HepG2 (cell line): ENCODE data around the gene MLH1. TPM values are rescaled to one million over a fixed set of nuclear protein-coding genes. Genes with fewer than 3 reads are reported as not detected.

ENCODE experiments used
- ATF5 ChIP-seq: sonication (generic); formaldehyde crosslinking; IDR thresholded peaks from 2 replicates; pipeline ENCODE4 v1.4.0; 2020; ENCODE audit warnings: mild to moderate bottlenecking, low read depth, missing genetic modification reagents
- BRCA1 ChIP-seq: sonication (generic); formaldehyde crosslinking; IDR thresholded peaks from 2 replicates; pipeline ENCODE4 v1.4.0; 2020; ENCODE audit warnings: missing genetic modification reagents
- IRF1 ChIP-seq: sonication (generic); formaldehyde crosslinking; IDR thresholded peaks from 2 replicates; pipeline ENCODE4 v1.4.0; 2020; ENCODE audit warnings: low read depth, mild to moderate bottlenecking, missing genetic modification reagents
- NFKB2 ChIP-seq: sonication (generic); formaldehyde crosslinking; IDR thresholded peaks from 2 replicates; pipeline ENCODE4 v1.4.0; 2020; ENCODE audit warnings: missing genetic modification reagents, borderline replicate concordance
- PAX8 ChIP-seq: sonication (generic); formaldehyde crosslinking; IDR thresholded peaks from 2 replicates; pipeline ENCODE4 v1.8.0; 2022; ENCODE audit warnings: mild to moderate bottlenecking, missing genetic modification reagents, borderline replicate concordance
- RBFOX2 ChIP-seq: fragments of 200-400 bp; formaldehyde crosslinking; IDR thresholded peaks from 2 replicates; pipeline ENCODE4 v1.6.1; 2017; ENCODE audit warnings: low read depth, mild to moderate bottlenecking, low read length
- SIN3A ChIP-seq: IDR thresholded peaks from 2 replicates; pipeline ENCODE4 v1.6.1; 2011; ENCODE audit warnings: low read depth, mild to moderate bottlenecking, control low read depth, low read length, borderline replicate concordance
- SIX4 ChIP-seq: sonication (generic); formaldehyde crosslinking; IDR thresholded peaks from 2 replicates; pipeline ENCODE4 v1.4.0; 2020; ENCODE audit warnings: missing genetic modification reagents
- SRSF1 ChIP-seq: fragments of 200-400 bp; formaldehyde crosslinking; optimal IDR thresholded peaks from 2 replicates; pipeline ENCODE3; 2017; ENCODE audit warnings: mild to moderate bottlenecking, low read depth, low read length, moderate library complexity
- TMF1 ChIP-seq: sonication (generic); formaldehyde crosslinking; IDR thresholded peaks from 2 replicates; pipeline ENCODE4 v1.8.1; 2022; ENCODE audit warnings: low read depth, missing genetic modification reagents
- ZKSCAN1 ChIP-seq: fragments of 150-350 bp; IDR thresholded peaks from 2 replicates; pipeline ENCODE4 v1.6.1; 2014; ENCODE audit warnings: low read length
- ZNF33A ChIP-seq: sonication (generic); formaldehyde crosslinking; IDR thresholded peaks from 2 replicates; pipeline ENCODE4 v1.5.1; 2020; ENCODE audit warnings: missing genetic modification reagents, mild to moderate bottlenecking, moderate library complexity, borderline replicate concordance
- ZNF367 ChIP-seq: sonication (generic); formaldehyde crosslinking; IDR thresholded peaks from 2 replicates; pipeline ENCODE4 v1.4.0; 2020; ENCODE audit warnings: missing genetic modification reagents, borderline replicate concordance
- ZNF501 ChIP-seq: sonication (generic); formaldehyde crosslinking; IDR thresholded peaks from 2 replicates; pipeline ENCODE4 v1.5.1; 2020; ENCODE audit warnings: mild to moderate bottlenecking, moderate library complexity, missing genetic modification reagents
- ZNF510 ChIP-seq: sonication (generic); formaldehyde crosslinking; IDR thresholded peaks from 2 replicates; pipeline ENCODE4 v1.4.0; 2020; ENCODE audit warnings: low read depth, mild to moderate bottlenecking, missing genetic modification reagents
- ZNF550 ChIP-seq: sonication (generic); formaldehyde crosslinking; IDR thresholded peaks from 2 replicates; pipeline ENCODE4 v1.4.0; 2020; ENCODE audit warnings: mild to moderate bottlenecking, missing genetic modification reagents, borderline replicate concordance
- ZNF569 ChIP-seq: sonication (generic); formaldehyde crosslinking; IDR thresholded peaks from 2 replicates; pipeline ENCODE4 v1.5.0; 2020; ENCODE audit warnings: mild to moderate bottlenecking, missing genetic modification reagents, moderate library complexity, borderline replicate concordance
- ZNF850 ChIP-seq: sonication (generic); formaldehyde crosslinking; conservative IDR thresholded peaks from 2 replicates; pipeline ENCODE4 v1.9.0; 2021; ENCODE audit warnings: mild to moderate bottlenecking, missing genetic modification reagents
- ZNF891 ChIP-seq: sonication (generic); formaldehyde crosslinking; IDR thresholded peaks from 2 replicates; pipeline ENCODE4 v1.5.0; 2020; ENCODE audit warnings: mild to moderate bottlenecking, missing genetic modification reagents
- ZSCAN29 ChIP-seq: sonication (generic); formaldehyde crosslinking; conservative IDR thresholded peaks from 2 replicates; pipeline ENCODE4 v1.4.0; 2020; ENCODE audit warnings: mild to moderate bottlenecking, missing genetic modification reagents
- polyA plus RNA-seq, 8 experiments: library from polyadenylated mRNA; depleted of rRNA in 3 of 8; stranded (reverse) in 7 of 8; unstranded in 1 of 8; fragments of >200 nt; fragmentation: Illumina TruSeq in 4 of 8; extraction: Trizol in 4 of 8; gene quantifications; 2 replicates each; pipeline versions ENCODE4 v1.2.1 to v1.2.3, GENCODE V29; 2011 to 2016; ENCODE audit warnings: low read depth in 4 of 8, missing spikeins in 1 of 8, mixed read lengths in 1 of 8; ENCODE audit not compliant: insufficient read depth in 1 of 8
- total RNA-seq, 5 experiments: library from RNA; depleted of rRNA; stranded (reverse); fragments of >200 nt; fragmentation: Illumina TruSeq; extraction: Trizol; gene quantifications; 2 replicates each; pipeline ENCODE4 v1.2.3, GENCODE V29; 2016; ENCODE audit warnings: low read depth in 1 of 5
- TF ChIP-seq, protein P1 (sequence below): sonication (generic); formaldehyde crosslinking; IDR thresholded peaks from 2 replicates; pipeline ENCODE4 v1.8.0; 2022; ENCODE audit warnings: mild to moderate bottlenecking, missing genetic modification reagents; ENCODE audit not compliant: insufficient replicate concordance
- TF ChIP-seq, protein P2 (sequence below): sonication (generic); formaldehyde crosslinking; IDR thresholded peaks from 2 replicates; pipeline ENCODE4 v1.8.1; 2022; ENCODE audit warnings: low read depth, mild to moderate bottlenecking, missing genetic modification reagents

Gene MLH1
- total and polyA plus RNA-seq, 2 of the 13 experiments (the other 11 are each of a cell fraction or from before 2014, with no cell fraction given): 29.5 to 70.8 TPM

- TF ChIP-seq, protein P1, sequence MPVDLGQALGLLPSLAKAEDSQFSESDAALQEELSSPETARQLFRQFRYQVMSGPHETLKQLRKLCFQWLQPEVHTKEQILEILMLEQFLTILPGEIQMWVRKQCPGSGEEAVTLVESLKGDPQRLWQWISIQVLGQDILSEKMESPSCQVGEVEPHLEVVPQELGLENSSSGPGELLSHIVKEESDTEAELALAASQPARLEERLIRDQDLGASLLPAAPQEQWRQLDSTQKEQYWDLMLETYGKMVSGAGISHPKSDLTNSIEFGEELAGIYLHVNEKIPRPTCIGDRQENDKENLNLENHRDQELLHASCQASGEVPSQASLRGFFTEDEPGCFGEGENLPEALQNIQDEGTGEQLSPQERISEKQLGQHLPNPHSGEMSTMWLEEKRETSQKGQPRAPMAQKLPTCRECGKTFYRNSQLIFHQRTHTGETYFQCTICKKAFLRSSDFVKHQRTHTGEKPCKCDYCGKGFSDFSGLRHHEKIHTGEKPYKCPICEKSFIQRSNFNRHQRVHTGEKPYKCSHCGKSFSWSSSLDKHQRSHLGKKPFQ (CRISPR knock-in tag): peak; percentile 56
- TF ChIP-seq SRSF1 (no peak), PAX8 (CRISPR knock-in tag) (0 out of 2 replicates have a peak, but pooled peaks have one; percentile 67), ZNF891 (CRISPR knock-in tag) (peak; percentile 79; the same call in 1 of the 2 replicates), SIX4 (CRISPR knock-in tag) (no peak), NFKB2 (CRISPR knock-in tag) (no peak), ZNF501 (CRISPR knock-in tag) (no peak), TMF1 (CRISPR knock-in tag) (peak; percentile 80; the same call in 1 of the 2 replicates), ZNF33A (no peak), ZNF569 (CRISPR knock-in tag) (0 out of 2 replicates have a peak, but pooled peaks have one; percentile 32), ZSCAN29 (CRISPR knock-in tag) (0 out of 2 replicates have a peak, but pooled peaks have one; percentile 2), IRF1 (CRISPR knock-in tag) (0 out of 2 replicates have a peak, but pooled peaks have one; percentile 58), ZNF510 (CRISPR knock-in tag) (no peak), ZNF850 (CRISPR knock-in tag) (no peak), ZNF550 (CRISPR knock-in tag) (no peak), ATF5 (CRISPR knock-in tag) (no peak), SIN3A (peak; percentile 20; the same call in 1 of the 2 replicates), RBFOX2 (no peak), BRCA1 (no peak), ZNF367 (CRISPR knock-in tag) (no peak), ZKSCAN1 (no peak)
- TF ChIP-seq, protein P2, sequence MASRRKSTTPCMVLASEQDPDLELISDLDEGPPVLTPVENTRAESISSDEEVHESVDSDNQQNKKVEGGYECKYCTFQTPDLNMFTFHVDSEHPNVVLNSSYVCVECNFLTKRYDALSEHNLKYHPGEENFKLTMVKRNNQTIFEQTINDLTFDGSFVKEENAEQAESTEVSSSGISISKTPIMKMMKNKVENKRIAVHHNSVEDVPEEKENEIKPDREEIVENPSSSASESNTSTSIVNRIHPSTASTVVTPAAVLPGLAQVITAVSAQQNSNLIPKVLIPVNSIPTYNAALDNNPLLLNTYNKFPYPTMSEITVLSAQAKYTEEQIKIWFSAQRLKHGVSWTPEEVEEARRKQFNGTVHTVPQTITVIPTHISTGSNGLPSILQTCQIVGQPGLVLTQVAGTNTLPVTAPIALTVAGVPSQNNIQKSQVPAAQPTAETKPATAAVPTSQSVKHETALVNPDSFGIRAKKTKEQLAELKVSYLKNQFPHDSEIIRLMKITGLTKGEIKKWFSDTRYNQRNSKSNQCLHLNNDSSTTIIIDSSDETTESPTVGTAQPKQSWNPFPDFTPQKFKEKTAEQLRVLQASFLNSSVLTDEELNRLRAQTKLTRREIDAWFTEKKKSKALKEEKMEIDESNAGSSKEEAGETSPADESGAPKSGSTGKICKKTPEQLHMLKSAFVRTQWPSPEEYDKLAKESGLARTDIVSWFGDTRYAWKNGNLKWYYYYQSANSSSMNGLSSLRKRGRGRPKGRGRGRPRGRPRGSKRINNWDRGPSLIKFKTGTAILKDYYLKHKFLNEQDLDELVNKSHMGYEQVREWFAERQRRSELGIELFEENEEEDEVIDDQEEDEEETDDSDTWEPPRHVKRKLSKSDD (CRISPR knock-in tag): no peak
Observed at GRCh38 chr3:36991923-36992805, 1.2 kb upstream of the MLH1 start (continued).
